SK-N-SH (cell line): ENCODE data around the gene HDAC8. TPM values are rescaled to one million over a fixed set of nuclear protein-coding genes. Genes with fewer than 3 reads are reported as not detected.

Experiments used
- CTCF ChIA-PET: fragments of 300-600, 350-600 bp; formaldehyde crosslinking; extraction: SDS; loops from one replicate; lab custom pipeline; 2021; lab: Yijun Ruan, JAX
- POLR2A ChIA-PET: fragments of 350-600 bp; sonication (Branson Sonifier 250); formaldehyde crosslinking; extraction: SDS; loops from one replicate; lab custom pipeline; 2020; ENCODE audit warnings: antibody characterized with exemption, inconsistent platforms; lab: Yijun Ruan, JAX
- DNase-seq: peaks from one replicate; pipeline ENCODE4 v3.0.0; 2012
- H2AFZ ChIP-seq: fragments of 200-600 bp; sonication (generic); 2 replicates; pipeline ENCODE4 v1.8.1; 2016; ENCODE audit warnings: antibody characterized with exemption, mild to moderate bottlenecking, low read depth
- H3F3A ChIP-seq: fragments of 200-600 bp; sonication (generic); replicated peaks from 2 replicates; pipeline ENCODE3; 2016; ENCODE audit warnings: antibody characterized with exemption, mild to moderate bottlenecking; ENCODE audit not compliant: insufficient read depth
- H3K27ac ChIP-seq, 2 experiments: fragments of 200-500 bp in 1 of 2; fragments of 200-600 bp in 1 of 2; sonication (Bioruptor generic) in 1 of 2; sonication (generic), shearing (Covaris generic) in 1 of 2; 2 replicates each; pipeline versions ENCODE4 v1.5.1 to v1.6.1; 2014 to 2016; ENCODE audit warnings: low read depth in 2 of 2, inconsistent platforms in 1 of 2, low read length in 1 of 2, mild to moderate bottlenecking in 1 of 2, mixed read lengths in 1 of 2
- H3K27me3 ChIP-seq: fragments of 200-600 bp; sonication (generic), shearing (Covaris generic); 2 replicates; pipeline ENCODE4 v1.6.1; 2016; ENCODE audit warnings: mixed run types; ENCODE audit not compliant: insufficient read depth
- H3K36me3 ChIP-seq, 2 experiments: fragments of 200-500 bp in 1 of 2; fragments of 200-600 bp in 1 of 2; sonication (Bioruptor generic) in 1 of 2; sonication (generic) in 1 of 2; replicated peaks in 1 of 2; 2 replicates each; pipeline versions ENCODE3 to v1.5.1; 2014 to 2016; ENCODE audit warnings: low read length in 1 of 2, mild to moderate bottlenecking in 1 of 2; ENCODE audit not compliant: insufficient read depth in 2 of 2, control insufficient read depth in 1 of 2
- H3K4me1 ChIP-seq, 2 experiments: fragments of 200-500 bp in 1 of 2; fragments of 200-600 bp in 1 of 2; sonication (Bioruptor generic) in 1 of 2; sonication (generic), shearing (Covaris generic) in 1 of 2; 2 replicates each; pipeline versions ENCODE4 v1.5.1 to v1.6.1; 2014 to 2016; ENCODE audit warnings: low read depth in 1 of 2, low read length in 1 of 2, mixed run types in 1 of 2; ENCODE audit not compliant: insufficient read depth in 2 of 2, control insufficient read depth in 1 of 2
- H3K4me2 ChIP-seq: fragments of 200-600 bp; sonication (generic), shearing (Covaris generic); 2 replicates; pipeline ENCODE4 v1.6.1; 2017; ENCODE audit warnings: mixed run types
- H3K4me3 ChIP-seq, 2 experiments: fragments of 200-500 bp in 1 of 2; fragments of 200-600 bp in 1 of 2; sonication (Bioruptor generic) in 1 of 2; sonication (generic), shearing (Covaris generic) in 1 of 2; 2 replicates each; pipeline versions ENCODE4 v1.5.1 to v1.8.1; 2014 to 2016; ENCODE audit warnings: low read depth in 2 of 2, inconsistent platforms in 1 of 2, low read length in 1 of 2, mild to moderate bottlenecking in 1 of 2, mixed read lengths in 1 of 2, moderate library complexity in 1 of 2
- H3K79me2 ChIP-seq: fragments of 200-600 bp; sonication (generic); 2 replicates; pipeline ENCODE4 v1.8.1; 2017; ENCODE audit warnings: mild to moderate bottlenecking; ENCODE audit not compliant: insufficient read depth
- H3K9ac ChIP-seq: fragments of 200-600 bp; sonication (generic); 2 replicates; pipeline ENCODE4 v1.6.1; 2017; ENCODE audit warnings: mixed run types
- H3K9me2 ChIP-seq: fragments of 200-600 bp; sonication (generic); 2 replicates; pipeline ENCODE4 v1.6.1; 2017; ENCODE audit warnings: mixed run types
- H3K9me3 ChIP-seq: fragments of 200-600 bp; sonication (generic); 2 replicates; pipeline ENCODE4 v1.6.1; 2017; ENCODE audit warnings: mixed run types, mild to moderate bottlenecking, moderate library complexity
- H4K20me1 ChIP-seq: fragments of 200-600 bp; sonication (generic); 2 replicates; pipeline ENCODE4 v1.6.1; 2017; ENCODE audit warnings: mild to moderate bottlenecking, mixed run types; ENCODE audit not compliant: insufficient read depth
- EP300 ChIP-seq, 2 experiments: IDR thresholded peaks; 2 replicates each; pipeline versions ENCODE4 v1.4.0 to v1.6.1; 2012; ENCODE audit warnings: borderline replicate concordance in 1 of 2, low read depth in 1 of 2, low read length in 1 of 2
- FOXJ3 ChIP-seq: sonication (generic); formaldehyde crosslinking; IDR thresholded peaks from 2 replicates; pipeline ENCODE4 v1.5.1; 2020; ENCODE audit warnings: mild to moderate bottlenecking, missing genetic modification reagents
- FOXM1 ChIP-seq: IDR thresholded peaks from 2 replicates; pipeline ENCODE4 v1.4.0; 2012; ENCODE audit warnings: low read depth, mild to moderate bottlenecking
- GABPA ChIP-seq: IDR thresholded peaks from 2 replicates; pipeline ENCODE4 v1.4.0; 2012; ENCODE audit warnings: low read depth, mild to moderate bottlenecking
- MEF2A ChIP-seq: IDR thresholded peaks from 2 replicates; pipeline ENCODE4 v1.4.0; 2012; ENCODE audit warnings: low read depth, borderline replicate concordance
- MXI1 ChIP-seq: IDR thresholded peaks from 2 replicates; pipeline ENCODE4 v1.6.1; 2012; ENCODE audit warnings: mild to moderate bottlenecking, low read depth, low read length, improper control_type of control experiment
- NFIC ChIP-seq: IDR thresholded peaks from 2 replicates; pipeline ENCODE4 v1.4.0; 2012; ENCODE audit warnings: borderline replicate concordance
- POLR2AphosphoS5 ChIP-seq: IDR thresholded peaks from 2 replicates; pipeline ENCODE4 v1.6.1; 2012; ENCODE audit warnings: low read depth, low read length
- RFX5 ChIP-seq: IDR thresholded peaks from 2 replicates; pipeline ENCODE4 v1.6.1; 2012; ENCODE audit warnings: mild to moderate bottlenecking, improper control_type of control experiment, low read length
- RXRA ChIP-seq: IDR thresholded peaks from 2 replicates; pipeline ENCODE4 v1.4.0; 2012; ENCODE audit warnings: low read depth, mild to moderate bottlenecking, borderline replicate concordance
- SIN3A ChIP-seq: IDR thresholded peaks from 2 replicates; pipeline ENCODE4 v1.6.1; 2012; ENCODE audit warnings: low read depth, mild to moderate bottlenecking, low read length, moderate library complexity, borderline replicate concordance
- SMC3 ChIP-seq: IDR thresholded peaks from 2 replicates; pipeline ENCODE4 v1.6.1; 2012; ENCODE audit warnings: low read depth, low read length, improper control_type of control experiment
- TAF1 ChIP-seq: IDR thresholded peaks from 2 replicates; pipeline ENCODE4 v1.6.1; 2012; ENCODE audit warnings: low read depth, mild to moderate bottlenecking, low read length, moderate library complexity, borderline replicate concordance
- TEAD4 ChIP-seq: IDR thresholded peaks from 2 replicates; pipeline ENCODE4 v1.4.0; 2012; ENCODE audit warnings: mild to moderate bottlenecking, borderline replicate concordance; ENCODE audit not compliant: insufficient read depth
- USF1 ChIP-seq: IDR thresholded peaks from 2 replicates; pipeline ENCODE4 v1.4.0; 2012; ENCODE audit warnings: low read depth, borderline replicate concordance
- YY1 ChIP-seq: IDR thresholded peaks from 2 replicates; pipeline ENCODE4 v1.4.0; 2012; ENCODE audit warnings: low read depth, mild to moderate bottlenecking
- WGBS: methylation state at CpG from one replicate; pipeline ENCODE4 v1.1.6; 2017; ENCODE audit warnings: low lambda C conversion rate; 5-methylcytosine and 5-hydroxymethylcytosine counted together
- polyA plus RNA-seq, 3 experiments: library from polyadenylated mRNA; depleted of rRNA; stranded (reverse); fragments of >200 nt; gene quantifications; 2 replicates each; pipeline ENCODE4 v1.2.3, GENCODE V29; 2012
- TF ChIP-seq, protein P1 (sequence below): IDR thresholded peaks from 2 replicates; pipeline ENCODE4 v1.4.0; 2012; ENCODE audit warnings: low read depth

HDAC8 gene
- polyA plus RNA-seq, 1 of the 3 experiments (the other 2 are of a cell fraction): 30.6 TPM

DNA sequence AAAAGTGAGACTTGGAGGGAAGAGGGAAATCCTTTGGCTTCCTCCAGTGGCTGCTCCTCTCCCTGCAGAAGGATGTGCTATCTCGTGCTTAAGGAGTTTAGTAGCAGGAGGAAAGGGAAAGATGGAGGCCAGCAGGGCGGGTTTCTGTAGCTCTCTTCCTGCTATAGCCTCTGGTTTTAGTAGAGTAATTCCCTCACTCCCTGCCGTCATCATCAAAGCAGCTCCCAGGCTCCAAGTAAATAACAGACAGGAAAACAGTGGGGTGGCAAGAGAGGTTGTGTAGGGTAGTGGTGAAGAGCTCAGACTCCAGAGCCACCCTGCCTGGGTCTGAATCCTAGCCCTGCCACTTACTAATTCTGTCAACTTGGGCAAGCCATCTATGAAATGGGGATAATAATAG lies 185.4 kb downstream of the HDAC8 start:
- H3K27me3 ChIP-seq: no peaks in the 10 kb centered on the region
- no peak overlapping the region for H3K9ac ChIP-seq
- WGBS: 96% methylated on average over 3 of the region's 3 CpGs
- H3K4me2 ChIP-seq: no peak overlapping the region
- CTCF ChIA-PET: no interaction called here
- H4K20me1 ChIP-seq: no peaks in the 10 kb centered on the region
- no peaks in the 10 kb centered on the region for H3K9me2 ChIP-seq
- POLR2A ChIA-PET: no interaction called here
- H3K27ac ChIP-seq: no peak overlapping the region
- no peaks in the 10 kb centered on the region for H3K4me1 ChIP-seq
- H3K9me3 ChIP-seq: no peaks in the 10 kb centered on the region
- H3K36me3 ChIP-seq: no peaks in the 10 kb centered on the region
- no peaks in the 10 kb centered on the region for H3F3A ChIP-seq
- DNase-seq: no peak
- H3K4me3 ChIP-seq: no peak overlapping the region
- TF ChIP-seq TAF1: no peak
- no peak for TF ChIP-seq MEF2A
- TF ChIP-seq GABPA: no peak
- no peak for TF ChIP-seq RFX5
- no peak for TF ChIP-seq SMC3
- no peak for TF ChIP-seq TEAD4
- no peaks in the 10 kb centered on the region for H3K79me2 ChIP-seq
- no peak overlapping the region for H2AFZ ChIP-seq

GRCh38 chrX:72382202-72382595 lies 190.4 kb downstream of the HDAC8 start:
- Histone ChIP-seq H4K20me1 (no peaks in the 10 kb centered on the region), H3K4me3 (no peak overlapping the region), H2AFZ (no peak overlapping the region), H3K27ac (no peak overlapping the region), H3K36me3 (peaks cover 0 to 7% of the 10 kb centered on the region in 2 experiments), H3K9me3 (no peaks in the 10 kb centered on the region), H3K79me2 (no peaks in the 10 kb centered on the region), H3K9ac (no peak overlapping the region), H3K4me2 (no peak overlapping the region), H3K27me3 (no peaks in the 10 kb centered on the region), H3K9me2 (no peaks in the 10 kb centered on the region), H3F3A (no peaks in the 10 kb centered on the region), H3K4me1 (no peaks in the 10 kb centered on the region)
- TF ChIP-seq POLR2AphosphoS5: no peak
- TF ChIP-seq YY1: no peak
- no peak for TF ChIP-seq USF1
- TF ChIP-seq MXI1: no peak
- no peak for TF ChIP-seq FOXM1
- TF ChIP-seq GABPA: no peak
- TF ChIP-seq, protein P1, sequence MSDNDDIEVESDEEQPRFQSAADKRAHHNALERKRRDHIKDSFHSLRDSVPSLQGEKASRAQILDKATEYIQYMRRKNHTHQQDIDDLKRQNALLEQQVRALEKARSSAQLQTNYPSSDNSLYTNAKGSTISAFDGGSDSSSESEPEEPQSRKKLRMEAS: no peak
- TF ChIP-seq TEAD4: no peak
- TF ChIP-seq FOXJ3: no peak
- no peak for TF ChIP-seq SIN3A
- no peak for TF ChIP-seq MEF2A
- TF ChIP-seq NFIC: no peak
- no peak for TF ChIP-seq EP300 (IDR thresholded peaks at IDR 0.05; ENCODE audit: borderline replicate concordance in 1 of 2, low read depth in 1 of 2, low read length in 1 of 2)
- no peak for TF ChIP-seq RXRA
- CTCF ChIA-PET: interaction anchor here (1.1 kb wide), 1 partner anchor 11 kb away, joined by 4 read pairs; no protein-coding TSS in a partner anchor
- DNase-seq: no peak
- 90% methylated on average over 3 of the region's 4 CpGs for WGBS
- POLR2A ChIA-PET: no interaction called here
